GM19099 (cell line): ENCODE measurements around the gene LZTS2.

Experiments used
- POLR2A ChIP-seq: IDR thresholded peaks from 3 replicates; pipeline ENCODE4 v1.6.1; 2011; ENCODE audit warnings: low read depth; ENCODE audit not compliant: insufficient read length; ENCODE audit errors: extremely low read depth

The LZTS2 gene

DNA sequence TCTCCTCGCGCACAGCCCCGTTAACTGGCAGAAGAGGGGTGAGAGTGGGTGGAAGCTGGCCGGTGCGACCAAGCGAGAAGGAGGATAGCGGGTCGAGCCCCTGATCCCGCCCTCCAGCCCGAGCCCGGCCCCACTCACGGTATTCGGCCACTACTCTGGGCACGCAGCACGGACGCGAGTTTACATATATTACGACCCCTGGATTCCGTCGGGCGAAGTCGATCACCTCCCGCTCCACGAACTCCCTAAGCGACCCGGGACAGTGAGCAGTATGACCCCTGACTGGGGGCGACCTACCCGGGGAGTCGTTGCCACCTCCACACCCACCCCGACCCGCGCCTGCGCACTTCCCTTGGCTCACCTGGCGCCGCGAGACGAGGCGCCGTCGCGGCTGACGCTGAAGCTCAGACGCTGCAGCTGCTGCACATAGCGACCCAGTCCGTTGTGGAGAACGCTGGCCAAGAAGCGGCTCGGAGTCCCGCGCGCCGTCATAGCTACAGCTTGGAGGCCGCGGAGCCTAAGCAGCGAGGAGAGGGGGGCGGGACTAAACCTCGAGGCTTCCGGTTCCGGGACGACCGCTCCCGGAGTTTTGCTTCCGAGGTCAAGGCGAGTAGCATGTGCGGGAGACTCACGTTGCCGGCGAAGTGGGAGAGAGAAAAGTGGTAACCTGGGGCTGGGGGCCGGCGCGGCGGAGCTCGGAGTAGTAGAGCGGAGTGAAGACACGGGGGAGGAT is 12.5 kb upstream of the LZTS2 start, which contains the start of the genes MRPL43 and TWNK:
MRPL43 (minus strand) TSS at position 546 of the 733 bp plus-strand sequence; CDS start at position 492, 54 bp downstream.
TWNK (plus strand) TSS at position 592 of the 733 bp plus-strand sequence. CDS start 668 bp downstream, outside the sequence.
- peak; percentile 79 for TF ChIP-seq POLR2A

DNA sequence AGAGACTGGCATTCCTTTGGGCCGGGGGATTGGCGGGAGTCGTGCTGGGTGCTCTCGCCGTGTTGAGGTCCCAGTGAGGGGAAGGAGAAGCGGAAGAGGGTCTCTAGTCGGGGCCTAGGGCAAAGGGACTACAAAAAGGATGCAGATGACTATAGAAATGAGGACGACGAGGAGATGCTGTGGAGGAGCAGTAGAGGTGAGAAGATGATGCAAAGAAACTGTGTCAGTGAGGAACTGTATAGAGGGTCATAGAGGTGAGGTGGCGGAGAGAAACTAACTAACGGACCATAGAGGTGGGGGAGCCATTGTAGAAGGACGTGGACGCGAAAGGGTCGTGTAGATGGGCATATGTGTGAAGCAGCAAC is 11.9 kb upstream of the LZTS2 start:
- no peak for TF ChIP-seq POLR2A

- TF ChIP-seq POLR2A = no peak
Observed at GRCh38 chr10:100988166-100988565, 11.4 kb upstream of the LZTS2 start.

DNA sequence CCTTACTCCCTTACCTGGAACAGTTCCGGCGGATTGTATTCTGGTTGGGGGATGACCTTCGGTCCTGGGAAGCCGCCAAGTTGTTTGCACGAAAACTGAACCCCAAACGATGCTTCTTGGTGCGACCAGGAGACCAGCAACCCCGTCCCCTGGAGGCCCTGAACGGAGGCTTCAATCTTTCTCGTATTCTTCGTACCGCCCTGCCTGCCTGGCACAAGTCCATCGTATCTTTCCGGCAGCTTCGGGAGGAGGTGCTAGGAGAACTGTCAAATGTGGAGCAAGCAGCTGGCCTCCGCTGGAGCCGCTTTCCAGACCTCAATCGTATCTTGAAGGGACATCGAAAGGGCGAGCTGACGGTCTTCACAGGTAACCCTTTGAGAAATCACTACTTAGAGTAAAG is 10.5 kb upstream of the LZTS2 start:
- TF ChIP-seq POLR2A = no peak

DNA sequence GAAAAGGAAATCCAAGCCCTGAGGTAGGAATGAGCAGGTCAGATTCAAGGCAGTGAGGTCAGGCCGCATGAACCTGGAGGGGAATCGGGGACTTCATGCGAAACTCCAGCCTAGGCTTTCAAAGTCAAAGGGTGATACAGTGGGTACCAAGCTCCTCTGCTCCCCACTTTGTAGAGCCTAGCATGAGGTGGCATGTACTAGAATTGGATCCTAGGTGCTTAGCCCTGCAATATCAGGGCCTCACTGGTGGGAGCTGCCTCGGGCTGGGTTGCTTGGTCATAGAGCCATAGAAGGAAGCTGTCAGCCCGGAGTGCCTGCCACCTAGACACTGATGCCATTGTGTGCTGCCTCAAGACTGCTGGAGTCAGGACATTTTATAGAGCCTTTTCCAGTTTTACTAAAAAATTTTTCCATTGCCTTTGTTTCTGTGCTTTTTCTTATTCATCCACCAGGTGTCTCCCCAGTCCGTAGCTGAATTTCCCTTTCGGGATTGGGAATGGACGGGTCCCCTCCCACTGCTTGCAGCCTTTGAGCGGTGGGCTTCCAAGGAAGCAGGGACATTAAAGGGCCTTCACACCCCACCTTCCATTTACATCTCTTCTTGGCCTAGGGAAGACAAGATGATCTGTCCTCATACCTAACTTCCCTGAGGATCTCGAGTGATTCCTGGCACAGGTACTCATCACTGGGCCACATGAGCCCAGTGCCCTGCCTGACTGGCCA is 5.5 kb upstream of the LZTS2 start:
- TF ChIP-seq POLR2A = no peak

GRCh38 chr10:100995181-100995580 is 4.4 kb upstream of the LZTS2 start:
- no peak for TF ChIP-seq POLR2A

DNA sequence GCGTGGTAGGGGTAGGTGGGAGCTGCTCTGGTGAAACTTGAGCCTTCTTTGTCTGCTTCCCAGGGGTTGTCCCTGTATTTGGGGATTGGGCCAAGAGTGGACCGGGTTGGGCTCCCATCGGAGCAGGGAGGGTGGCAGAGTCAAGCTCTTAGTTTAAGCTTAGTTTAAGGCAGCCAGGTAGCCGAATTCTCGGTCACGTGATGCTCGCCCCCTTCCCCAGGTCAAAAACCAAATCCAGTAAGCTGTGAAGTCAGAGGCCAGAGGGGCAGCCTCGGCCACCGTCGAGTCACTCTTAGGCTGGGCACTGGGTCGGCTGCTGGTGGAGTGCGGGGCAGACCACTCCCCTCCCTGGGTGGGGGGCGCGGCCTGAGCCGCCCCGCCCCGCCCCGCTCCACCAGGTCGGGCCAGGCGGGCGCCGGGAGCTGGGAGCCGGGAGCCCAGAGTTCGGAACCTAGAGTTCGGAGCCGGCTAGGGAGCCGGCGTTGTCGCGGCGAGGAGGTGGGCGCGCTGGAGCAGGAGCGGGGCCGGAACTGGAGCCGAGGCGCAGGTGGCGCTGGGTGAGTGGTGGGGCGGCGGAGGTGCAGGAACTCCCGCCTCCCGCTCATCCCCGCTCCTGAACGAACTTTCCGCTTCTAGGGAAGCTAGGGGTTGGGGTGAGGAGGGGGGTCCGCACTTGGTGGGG is 2.8 kb upstream of the LZTS2 start:
- TF ChIP-seq POLR2A = no peak

DNA sequence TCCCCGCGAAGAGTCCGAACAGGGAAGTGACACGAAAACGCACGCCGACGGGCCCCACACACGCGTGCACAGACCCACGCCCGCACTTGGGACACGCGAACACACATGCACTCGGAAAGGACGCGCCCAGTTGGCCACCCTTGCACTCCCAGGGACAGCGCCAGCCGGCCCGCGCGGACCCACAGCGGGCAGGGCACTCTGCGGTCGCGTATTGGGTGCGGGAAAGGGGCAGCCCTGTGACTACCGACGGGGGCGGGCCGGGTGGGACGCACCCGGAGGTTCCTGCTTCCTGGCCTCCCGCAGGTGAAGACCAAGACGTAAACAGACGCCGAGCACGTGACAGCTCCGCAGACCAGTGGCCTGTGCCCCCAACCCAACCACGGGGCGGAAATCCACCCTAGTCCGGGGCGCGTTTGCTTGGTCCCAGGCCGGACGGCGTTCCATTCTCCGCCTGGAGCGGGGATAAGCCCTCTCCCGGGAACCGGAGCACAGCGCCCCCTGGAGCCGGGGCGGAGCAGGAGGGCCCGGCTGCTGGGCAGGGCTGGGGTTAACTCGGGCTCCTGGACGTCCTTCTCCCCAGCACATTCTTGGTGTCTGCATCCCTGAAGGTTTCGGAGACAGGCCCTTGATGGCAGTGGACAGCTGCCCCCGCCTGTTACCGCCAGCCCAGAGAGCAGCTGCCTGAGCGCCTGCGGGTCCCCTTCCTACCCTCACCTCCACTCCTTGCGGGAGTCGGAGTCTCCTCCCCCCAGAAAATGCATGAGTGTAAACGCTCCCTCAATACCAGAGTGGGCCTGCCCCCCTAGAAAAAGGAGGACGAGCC is 2.0 kb upstream of the LZTS2 start:
- TF ChIP-seq POLR2A = peak; percentile 22

DNA sequence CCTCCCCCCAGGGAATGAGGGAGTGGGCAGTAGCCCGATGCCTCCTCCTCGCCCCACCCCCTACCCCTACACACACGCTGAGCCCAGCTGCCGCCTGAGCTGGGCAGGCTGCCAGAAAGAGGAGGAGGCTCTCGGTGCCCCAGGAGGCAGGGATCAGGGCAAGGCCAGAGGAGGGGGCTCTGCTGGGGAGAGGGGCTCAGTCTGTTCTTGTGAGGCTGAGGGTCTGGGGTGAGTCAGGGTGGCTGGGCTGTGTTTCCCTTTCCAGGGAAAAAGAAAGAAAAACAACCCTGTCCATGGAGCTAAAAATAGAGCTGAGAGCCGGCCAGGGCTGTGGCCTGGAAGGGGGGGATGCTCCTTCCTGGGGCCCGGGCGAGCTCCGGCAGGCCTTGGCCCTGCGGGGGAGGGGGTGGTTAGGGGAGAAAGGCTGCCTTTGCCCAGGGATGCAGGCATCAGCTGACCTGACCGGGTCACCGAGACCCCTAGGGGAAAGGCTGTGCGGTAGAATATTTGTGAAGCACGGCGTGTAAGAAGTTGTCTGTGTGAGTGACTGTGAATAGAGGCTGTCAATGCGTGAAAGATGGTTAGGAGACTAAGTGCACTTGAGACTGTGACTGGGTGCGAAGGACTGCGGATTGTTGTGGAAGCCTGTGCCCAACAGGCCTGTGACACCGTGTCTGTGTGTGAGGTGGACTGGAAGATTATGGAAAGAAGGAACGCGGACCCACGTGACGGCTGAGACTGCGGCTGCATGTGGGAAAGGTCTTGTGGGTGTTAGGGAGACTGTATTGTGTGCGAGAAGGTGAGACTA is 1.2 kb upstream of the LZTS2 start:
- TF ChIP-seq POLR2A = peak; percentile 14

GRCh38 chr10:100998991-100999741 is 442 bp upstream of the LZTS2 start:
- peak; percentile 28 for TF ChIP-seq POLR2A

GRCh38 chr10:101000127-101000914 is 713 bp downstream of the LZTS2 start:
- no peak for TF ChIP-seq POLR2A

GRCh38 chr10:101000915-101001658 is 1.5 kb downstream of the LZTS2 start:
- no peak for TF ChIP-seq POLR2A
